Stimulated activated naive B cell treated with anti-CD40 and anti-IgM and Interleukin-4, amounts not matched to agents 10 μg/mL and 1 μg/mL and 100 μg/mL, for 72 hours (primary cell): Measurements from ENCODE around the gene S100PBP.
"Not testable (repeated sequence)": the region's sequence is repeated elsewhere in the genome, so short reads cannot be mapped to it uniquely, and the experiment has no call there.

ENCODE experiments used
- ATAC-seq, 2 donors: fragments of 150-1000 bp; cut with Tn5 transposase; replicated peaks; 2 replicates each; pipeline ENCODE4 v1.10.0; 2021; ENCODE audit warnings: moderate library complexity in 1 of 2
- DNase-seq: peaks from one replicate; pipeline ENCODE4 v3.0.0; 2021
- H3K27ac Mint-ChIP-seq: one replicate; pipeline ENCODE4 v1.8.0; 2022; ENCODE audit warnings: mild to moderate bottlenecking, mixed read lengths
- H3K27me3 Mint-ChIP-seq, 2 donors: one replicate each; pipeline ENCODE4 v1.8.0; 2022; ENCODE audit warnings: mixed read lengths in 2 of 2
- H3K36me3 Mint-ChIP-seq, 2 donors: one replicate each; pipeline ENCODE4 v1.8.0; 2022; ENCODE audit warnings: mixed read lengths in 2 of 2, mild to moderate bottlenecking in 1 of 2
- H3K4me1 Mint-ChIP-seq, 2 donors: one replicate each; pipeline ENCODE4 v1.8.0; 2022; ENCODE audit warnings: mixed read lengths in 2 of 2, mild to moderate bottlenecking in 1 of 2
- H3K4me3 Mint-ChIP-seq, 2 donors: one replicate each; pipeline ENCODE4 v1.8.0; 2022; ENCODE audit warnings: mild to moderate bottlenecking in 2 of 2, mixed read lengths in 2 of 2, moderate library complexity in 1 of 2
- H3K9me3 Mint-ChIP-seq, 2 donors: one replicate each; pipeline ENCODE4 v1.8.0; 2022; ENCODE audit warnings: mixed read lengths in 2 of 2, mild to moderate bottlenecking in 1 of 2

S100PBP gene

DNA sequence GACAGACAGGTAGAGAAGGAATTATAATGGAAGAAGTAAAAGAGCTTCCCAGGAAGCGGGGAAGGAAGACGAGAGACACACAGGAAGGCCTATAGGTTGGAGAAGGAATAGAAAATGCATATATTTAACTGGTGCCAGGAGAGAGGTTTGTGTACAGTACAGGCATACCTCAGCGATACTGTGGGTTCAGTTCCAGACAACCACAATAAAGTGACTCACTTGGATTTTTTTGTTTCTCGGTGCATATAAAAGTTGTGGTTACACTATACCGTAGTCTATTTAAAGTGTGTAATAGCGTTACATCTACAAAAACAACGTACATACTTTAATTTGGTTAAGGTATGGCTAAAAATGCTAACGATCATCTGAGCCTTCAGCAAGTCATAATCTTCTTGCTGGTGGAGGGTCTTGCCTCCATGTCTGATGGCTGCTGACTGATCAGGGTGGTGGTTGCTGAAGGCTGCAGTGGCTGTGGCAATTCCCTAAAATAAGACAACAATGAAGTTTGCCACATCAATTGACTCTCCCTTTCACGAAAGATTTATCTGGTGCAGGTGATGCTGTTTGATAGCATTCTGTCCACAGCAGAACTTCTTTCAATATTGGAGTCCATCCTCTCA, 16.2 kb upstream of the S100PBP start:
- DNase-seq = no peak
- no peaks in the 10 kb centered on the region for H3K9me3 Mint-ChIP-seq
- ATAC-seq = peak; percentile 60 to 70
- H3K27ac Mint-ChIP-seq = peak overlapping the region; percentile 56
- peaks cover 21 to 45% of the 10 kb centered on the region in 2 donors for H3K4me1 Mint-ChIP-seq
- no peak overlapping the region for H3K4me3 Mint-ChIP-seq
- H3K36me3 Mint-ChIP-seq = peaks cover 45 to 63% of the 10 kb centered on the region in 2 donors
- H3K27me3 Mint-ChIP-seq = no peaks in the 10 kb centered on the region

DNA sequence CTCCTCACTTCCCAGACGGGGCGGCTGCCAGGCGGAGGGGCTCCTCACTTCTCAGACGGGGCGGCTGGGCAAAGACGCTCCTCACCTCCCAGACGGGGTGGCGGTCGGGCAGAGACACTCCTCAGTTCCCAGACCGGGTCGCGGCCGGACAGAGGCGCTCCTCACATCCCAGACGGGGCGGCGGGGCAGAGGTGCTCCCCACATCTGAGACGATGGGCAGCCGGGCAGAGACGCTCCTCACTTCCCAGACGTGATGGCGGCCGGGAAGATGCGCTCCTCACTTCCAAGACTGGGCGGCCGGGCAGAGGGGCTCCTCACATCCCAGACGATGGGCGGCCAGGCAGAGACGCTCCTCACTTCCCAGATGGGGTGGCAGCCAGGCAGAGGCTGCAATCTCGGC, 13.0 kb upstream of the S100PBP start:
- H3K9me3 Mint-ChIP-seq, H3K4me3 Mint-ChIP-seq, ATAC-seq, H3K27ac Mint-ChIP-seq, DNase-seq, H3K27me3 Mint-ChIP-seq: not testable (repeated sequence)
- Mint-ChIP-seq H3K4me1 (peaks cover 16 to 35% of the 10 kb centered on the region in 2 donors), H3K36me3 (peaks cover 52 to 75% of the 10 kb centered on the region in 2 donors)

DNA sequence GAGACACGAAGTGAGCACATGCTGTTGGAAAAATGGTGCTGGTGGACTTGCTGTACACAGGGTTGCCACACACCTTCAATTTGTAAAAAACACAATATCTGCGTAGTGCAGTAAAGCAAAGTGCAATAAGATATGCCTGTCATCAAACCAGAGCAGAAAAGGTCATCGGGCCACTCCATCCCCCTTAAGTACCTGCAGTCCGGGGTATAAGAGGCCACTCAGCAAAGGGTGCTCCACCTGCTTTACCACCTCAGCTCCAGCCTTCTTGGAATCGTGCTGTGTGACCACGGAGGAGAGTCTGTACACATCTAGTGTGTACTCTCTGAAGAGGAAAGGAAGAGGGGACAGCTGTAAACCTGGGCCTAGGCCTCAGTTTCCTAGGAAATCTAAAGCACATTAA, 11.2 kb upstream of the S100PBP start:
- DNase-seq (no peak), ATAC-seq (no peak)
- peaks cover 13 to 21% of the 10 kb centered on the region in 2 donors for H3K4me1 Mint-ChIP-seq
- no peak overlapping the region for H3K4me3 Mint-ChIP-seq
- H3K27me3 Mint-ChIP-seq = no peaks in the 10 kb centered on the region
- H3K9me3 Mint-ChIP-seq = no peaks in the 10 kb centered on the region
- peaks cover 57 to 79% of the 10 kb centered on the region in 2 donors for H3K36me3 Mint-ChIP-seq
- H3K27ac Mint-ChIP-seq = no peak overlapping the region

DNA sequence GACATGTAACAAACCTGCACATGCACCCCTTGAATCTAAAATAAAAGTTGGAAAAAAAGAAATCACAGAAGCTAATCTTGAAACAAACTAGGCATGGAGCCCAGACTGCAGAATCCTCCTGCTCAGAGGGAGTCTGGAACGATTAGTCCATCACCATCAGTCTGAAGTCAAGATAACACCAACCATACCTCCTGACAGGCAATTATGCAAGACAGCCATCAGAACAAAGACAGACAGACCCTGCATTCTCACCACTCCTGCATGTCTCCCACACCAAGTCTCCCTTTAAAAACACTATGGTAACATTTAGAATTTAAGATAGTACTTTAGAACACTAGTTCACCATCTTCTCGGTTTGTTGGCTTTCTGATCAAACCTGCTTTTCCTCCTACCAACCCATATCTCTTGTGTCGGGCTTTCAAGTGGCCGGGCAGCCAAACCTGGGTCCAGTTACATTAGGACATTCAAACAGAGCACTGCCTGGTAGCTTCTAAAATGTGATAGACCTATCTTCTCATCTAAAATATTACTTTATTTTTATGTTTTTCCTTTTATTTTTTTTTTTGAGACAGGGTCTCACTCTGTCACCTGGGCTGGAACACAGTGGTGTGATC, 10.4 kb upstream of the S100PBP start:
- H3K9me3 Mint-ChIP-seq = no peaks in the 10 kb centered on the region
- ATAC-seq (no peak), DNase-seq (no peak)
- H3K27ac Mint-ChIP-seq = peak overlapping the region; percentile 31
- no peaks in the 10 kb centered on the region for H3K27me3 Mint-ChIP-seq
- peaks cover 53 to 74% of the 10 kb centered on the region in 2 donors for H3K36me3 Mint-ChIP-seq
- no peak overlapping the region for H3K4me3 Mint-ChIP-seq
- peaks cover 10 to 16% of the 10 kb centered on the region in 2 donors for H3K4me1 Mint-ChIP-seq

DNA sequence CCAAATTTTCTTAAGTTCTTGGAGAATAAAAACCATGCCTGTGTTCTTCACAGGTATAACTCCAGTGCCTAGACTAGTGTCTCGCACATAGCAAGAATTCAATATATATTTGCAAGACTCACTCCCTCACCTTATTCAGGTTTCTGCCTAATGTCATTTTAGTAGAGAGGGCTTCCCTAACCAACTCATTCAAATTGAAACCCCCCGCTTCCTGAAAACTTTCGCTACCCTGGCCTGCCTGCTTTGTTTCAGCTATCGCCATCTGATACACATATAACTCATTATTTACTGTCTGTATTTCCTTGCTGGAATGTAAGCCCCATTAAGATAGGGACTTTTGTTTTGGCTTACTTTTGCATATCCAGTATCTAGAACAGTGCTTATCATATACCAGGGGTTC, 8.9 kb upstream of the S100PBP start:
- H3K4me3 Mint-ChIP-seq = no peak overlapping the region

DNA sequence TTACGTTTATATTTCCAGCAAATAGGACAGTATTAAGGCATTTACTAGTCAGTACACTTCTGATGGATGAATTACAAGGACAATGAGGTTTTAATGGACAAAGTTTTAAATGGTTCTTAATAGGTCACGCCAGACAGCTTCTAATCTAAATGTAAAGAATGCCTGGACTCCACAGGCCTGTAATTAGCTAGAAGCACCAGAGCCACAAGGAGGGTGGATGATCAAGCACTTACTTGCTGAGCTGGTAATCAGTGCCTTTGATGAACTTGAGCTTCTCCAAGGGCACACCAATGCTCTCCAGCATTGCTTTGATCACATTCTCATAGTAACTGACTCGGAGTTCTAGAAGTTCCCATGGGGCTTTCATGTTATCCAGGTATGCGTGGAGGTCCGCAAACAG, 7.1 kb upstream of the S100PBP start:
- no peaks in the 10 kb centered on the region for H3K9me3 Mint-ChIP-seq
- no peak overlapping the region for H3K4me3 Mint-ChIP-seq
- H3K27ac Mint-ChIP-seq = no peak overlapping the region
- DNase-seq (no peak), ATAC-seq (no peak)
- H3K4me1 Mint-ChIP-seq = peaks cover 19 to 37% of the 10 kb centered on the region in 2 donors
- H3K36me3 Mint-ChIP-seq = peaks cover 41 to 66% of the 10 kb centered on the region in 2 donors
- H3K27me3 Mint-ChIP-seq = no peaks in the 10 kb centered on the region

More for the DNA sequence above, 8.9 kb upstream of the S100PBP start:
- no peak overlapping the region for H3K27ac Mint-ChIP-seq
- H3K27me3 Mint-ChIP-seq = no peaks in the 10 kb centered on the region
- peaks cover 43 to 73% of the 10 kb centered on the region in 2 donors for H3K36me3 Mint-ChIP-seq
- no peaks in the 10 kb centered on the region for H3K9me3 Mint-ChIP-seq
- H3K4me1 Mint-ChIP-seq = peaks cover 12 to 24% of the 10 kb centered on the region in 2 donors
- ATAC-seq (peak; percentile 51 to 67), DNase-seq (no peak)

DNA sequence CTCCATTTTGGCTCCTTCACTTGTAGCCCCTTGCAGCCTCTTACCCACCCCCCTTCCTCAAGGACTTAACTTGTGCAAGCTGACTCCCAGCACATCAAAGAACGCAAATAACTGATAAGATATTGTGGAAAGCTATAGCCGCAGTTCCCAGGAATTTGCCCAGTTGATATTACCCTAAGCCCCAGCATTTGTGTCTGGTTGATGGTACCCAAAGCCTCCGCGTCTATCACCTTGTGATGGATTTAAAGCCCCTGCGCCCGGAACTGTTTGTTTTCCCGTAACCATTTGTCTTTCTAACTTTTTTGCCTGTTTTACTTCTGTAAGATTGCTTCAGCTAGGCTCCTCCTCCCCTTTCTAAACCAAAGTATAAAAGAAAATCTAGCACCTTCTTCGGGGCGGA, 6.2 kb upstream of the S100PBP start:
- no peaks in the 10 kb centered on the region for H3K9me3 Mint-ChIP-seq
- H3K27me3 Mint-ChIP-seq = no peaks in the 10 kb centered on the region
- no peak for ATAC-seq
- H3K36me3 Mint-ChIP-seq = peaks cover 35 to 60% of the 10 kb centered on the region in 2 donors
- no peak overlapping the region for H3K4me3 Mint-ChIP-seq
- peaks cover 23 to 42% of the 10 kb centered on the region in 2 donors for H3K4me1 Mint-ChIP-seq
- no peak for DNase-seq
- H3K27ac Mint-ChIP-seq = no peak overlapping the region

DNA sequence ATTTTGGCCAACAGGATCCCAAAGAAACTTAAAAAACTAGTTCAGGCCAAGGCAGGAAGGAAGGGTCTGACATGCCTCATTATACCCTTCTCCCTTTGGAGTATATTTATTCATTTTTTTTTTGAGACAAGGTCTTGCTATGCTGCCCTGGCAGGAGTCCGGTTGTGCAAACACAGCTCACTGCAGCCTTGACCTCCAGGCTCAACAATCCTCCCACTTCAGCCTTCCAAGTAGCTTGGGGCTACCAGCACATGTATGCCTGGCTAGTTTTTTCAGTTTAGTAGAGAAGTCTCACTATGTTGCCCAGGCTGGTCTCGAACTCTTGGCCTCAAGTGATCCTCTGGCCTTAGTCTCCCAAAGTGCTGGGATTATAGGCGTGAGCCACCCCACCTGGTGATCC, 5.5 kb upstream of the S100PBP start:
- no peak for DNase-seq
- H3K9me3 Mint-ChIP-seq = no peaks in the 10 kb centered on the region
- H3K4me3 Mint-ChIP-seq = no peak overlapping the region
- ATAC-seq = no peak
- no peaks in the 10 kb centered on the region for H3K27me3 Mint-ChIP-seq
- no peak overlapping the region for H3K27ac Mint-ChIP-seq
- H3K4me1 Mint-ChIP-seq = peaks cover 25 to 46% of the 10 kb centered on the region in 2 donors
- peaks cover 30 to 59% of the 10 kb centered on the region in 2 donors for H3K36me3 Mint-ChIP-seq

DNA sequence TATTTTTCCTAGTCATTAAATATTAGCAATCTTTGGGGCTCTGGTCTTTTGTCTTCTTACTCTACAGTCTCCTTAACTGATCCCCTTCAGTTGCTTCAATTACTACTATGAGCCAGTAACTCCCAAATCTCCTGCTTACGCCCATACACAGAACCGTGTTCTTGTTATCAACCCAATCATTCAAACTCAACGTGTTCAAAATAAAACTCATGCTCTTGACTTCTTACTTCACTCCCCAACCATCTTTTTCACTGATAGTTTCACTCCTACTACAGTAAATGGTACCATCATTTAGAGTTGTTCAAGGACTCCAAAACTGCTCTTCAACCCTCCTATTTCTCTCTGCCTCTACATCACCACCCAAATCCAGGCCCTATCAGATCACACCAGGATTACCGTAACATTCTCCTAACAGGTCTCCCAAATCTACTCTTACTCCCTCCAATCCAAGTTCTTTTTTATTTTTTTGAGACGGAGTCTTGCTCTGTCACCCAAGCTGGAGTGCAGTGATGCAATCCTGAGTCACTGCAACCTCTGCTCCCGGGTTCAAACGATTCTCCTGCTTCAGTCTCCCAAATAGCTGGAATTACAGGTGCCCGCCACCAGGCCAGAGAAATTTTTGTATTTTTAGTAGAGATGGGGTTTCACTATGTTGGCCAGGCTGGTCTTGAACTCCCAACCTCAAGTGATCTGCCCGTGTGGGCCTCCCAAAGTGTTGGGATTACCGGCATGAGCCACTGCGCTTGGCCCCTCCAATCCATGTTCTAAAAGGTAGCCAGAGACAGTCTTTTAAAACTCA, 3.3 kb upstream of the S100PBP start:
- Mint-ChIP-seq H3K4me1 (peaks cover 25 to 48% of the 10 kb centered on the region in 2 donors), H3K36me3 (peaks cover 24 to 48% of the 10 kb centered on the region in 2 donors), H3K27ac (no peak overlapping the region)

DNA sequence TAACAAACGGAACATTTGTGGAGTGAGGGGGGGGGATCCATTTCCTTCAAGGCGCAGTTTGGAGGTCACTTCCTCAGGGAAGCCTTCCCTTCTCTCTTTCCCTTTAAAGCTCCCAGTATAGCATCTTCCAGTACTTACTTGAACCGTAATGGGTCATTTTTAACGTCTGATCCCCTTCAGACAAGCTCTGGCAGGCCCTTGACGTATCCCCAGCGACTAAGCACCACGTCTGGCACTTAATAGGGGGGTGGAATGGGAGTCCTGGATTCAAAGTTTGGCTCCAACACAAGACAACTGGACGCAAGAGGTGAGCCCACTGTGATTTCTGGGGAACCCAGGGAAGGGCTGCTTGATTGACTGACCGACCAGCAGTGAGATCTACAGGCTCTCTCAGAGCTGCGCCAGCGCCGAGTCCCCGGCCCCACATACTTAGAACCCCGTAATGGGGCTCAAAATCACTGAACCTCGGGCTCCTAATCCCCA, 736 bp upstream of the S100PBP start:
- Mint-ChIP-seq H3K27ac (peak overlapping the region; percentile 99), H3K36me3 (peaks cover 16 to 33% of the 10 kb centered on the region in 2 donors), H3K27me3 (no peaks in the 10 kb centered on the region), H3K4me3 (peak overlapping the region; percentile 99), H3K4me1 (peaks cover 26 to 48% of the 10 kb centered on the region in 2 donors), H3K9me3 (peaks cover 1 to 4% of the 10 kb centered on the region in 2 donors)
- DNase-seq (no peak), ATAC-seq (peak; percentile 25 to 26)

More for the DNA sequence above, 3.3 kb upstream of the S100PBP start:
- Mint-ChIP-seq H3K27me3 (no peaks in the 10 kb centered on the region), H3K9me3 (peaks cover 1 to 4% of the 10 kb centered on the region in 2 donors), H3K4me3 (no peak overlapping the region)
- DNase-seq (no peak), ATAC-seq (no peak)

DNA sequence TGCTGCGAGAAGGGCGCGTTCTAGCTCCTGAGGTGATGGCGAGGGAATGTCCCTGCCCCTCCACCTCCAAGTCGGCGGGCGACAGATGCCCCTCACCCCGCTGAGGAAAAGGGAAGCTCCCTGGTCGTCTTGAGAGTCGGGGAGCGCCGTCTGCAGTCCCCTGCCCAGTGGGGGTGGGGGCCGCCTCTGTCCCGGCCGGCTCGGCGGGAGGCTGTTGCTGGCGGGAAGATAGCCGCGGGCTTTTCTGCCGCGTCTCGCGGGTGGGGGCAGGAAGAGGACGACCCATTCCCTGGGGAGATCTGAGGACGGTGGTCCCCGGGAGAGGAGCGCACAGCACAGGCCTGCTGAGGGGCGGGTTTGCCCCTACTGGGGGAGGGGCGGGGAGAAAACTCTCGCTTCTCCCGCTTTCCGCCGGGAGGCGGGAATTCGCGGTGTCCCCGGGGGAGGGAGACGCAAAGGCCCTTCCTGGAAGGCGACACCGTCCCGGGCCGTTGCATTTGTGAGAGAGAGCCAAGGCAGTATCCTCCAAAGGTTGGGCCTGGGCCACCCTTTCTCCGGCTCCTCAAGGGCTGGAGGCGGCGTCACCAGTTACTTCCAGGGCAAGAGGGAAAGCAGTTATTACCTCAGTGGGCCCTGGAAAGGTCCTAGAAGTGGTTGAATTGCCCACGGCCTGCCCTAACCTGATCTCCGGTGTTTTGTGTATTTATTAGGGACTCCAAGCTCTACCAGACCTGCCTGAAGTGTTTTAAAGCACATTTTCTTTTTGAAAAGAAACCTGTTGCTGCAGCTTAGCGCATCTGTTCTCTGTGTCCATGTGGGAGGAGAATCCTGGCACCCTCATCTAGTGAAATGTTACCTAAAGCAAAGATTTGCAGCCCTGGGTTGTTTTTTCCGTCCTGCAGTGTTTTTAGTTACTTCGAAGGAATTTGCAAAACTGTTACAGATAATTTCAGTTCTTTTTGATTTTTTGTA, 648 bp downstream of the S100PBP start:
- peak; percentile 14 to 19 for ATAC-seq
- peaks cover 25 to 52% of the 10 kb centered on the region in 2 donors for H3K4me1 Mint-ChIP-seq
- no peaks in the 10 kb centered on the region for H3K27me3 Mint-ChIP-seq
- DNase-seq = peak; percentile 48
- H3K27ac Mint-ChIP-seq = peak overlapping the region; percentile 99
- peak overlapping the region; percentile 99 for H3K4me3 Mint-ChIP-seq
- peaks cover 14 to 30% of the 10 kb centered on the region in 2 donors for H3K36me3 Mint-ChIP-seq
- peaks cover 1 to 4% of the 10 kb centered on the region in 2 donors for H3K9me3 Mint-ChIP-seq

DNA sequence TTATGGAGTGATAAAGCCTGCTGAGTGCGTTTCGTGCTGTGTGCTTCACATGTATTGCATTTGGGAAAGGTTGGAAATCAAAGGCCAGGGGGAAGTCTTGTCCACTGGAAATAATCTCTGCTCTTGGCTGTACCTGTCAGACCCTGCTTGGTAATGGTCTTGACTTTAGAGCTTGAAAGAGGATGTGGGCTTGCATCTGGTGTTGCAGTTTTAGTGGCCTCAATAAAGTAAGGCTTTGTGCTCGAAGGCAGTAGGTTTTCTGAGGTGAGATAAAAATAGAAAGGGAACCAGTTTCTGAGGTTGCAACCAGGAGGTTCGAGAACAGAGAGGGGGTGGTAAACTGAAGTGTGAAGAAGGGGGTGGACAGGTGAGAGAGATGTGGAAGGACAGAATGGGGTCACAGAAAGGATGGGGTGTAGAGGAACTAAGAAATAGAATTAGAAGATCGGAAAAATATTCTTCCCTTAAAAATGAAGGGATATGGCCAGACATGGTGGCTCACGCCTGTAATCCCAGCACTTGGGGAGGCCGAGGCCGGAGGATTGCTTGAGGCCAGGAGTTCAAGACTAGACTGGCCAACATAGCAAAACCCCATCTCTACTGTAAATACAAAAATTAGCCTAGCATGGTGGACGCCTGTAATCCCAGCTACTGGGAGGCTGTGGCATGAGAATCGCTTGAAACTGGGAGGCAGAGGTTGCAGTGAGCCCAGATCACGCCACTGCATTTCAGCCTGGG, 1.5 kb downstream of the S100PBP start:
- peak overlapping the region; percentile 99 for H3K27ac Mint-ChIP-seq
- peaks cover 19 to 49% of the 10 kb centered on the region in 2 donors for H3K4me1 Mint-ChIP-seq
- no peaks in the 10 kb centered on the region for H3K27me3 Mint-ChIP-seq
- peaks cover 1 to 4% of the 10 kb centered on the region in 2 donors for H3K9me3 Mint-ChIP-seq
- DNase-seq (peak; percentile 39), ATAC-seq (peak; percentile 42 to 45)
- peak overlapping the region; percentile 99 for H3K4me3 Mint-ChIP-seq
- peaks cover 8 to 21% of the 10 kb centered on the region in 2 donors for H3K36me3 Mint-ChIP-seq

DNA sequence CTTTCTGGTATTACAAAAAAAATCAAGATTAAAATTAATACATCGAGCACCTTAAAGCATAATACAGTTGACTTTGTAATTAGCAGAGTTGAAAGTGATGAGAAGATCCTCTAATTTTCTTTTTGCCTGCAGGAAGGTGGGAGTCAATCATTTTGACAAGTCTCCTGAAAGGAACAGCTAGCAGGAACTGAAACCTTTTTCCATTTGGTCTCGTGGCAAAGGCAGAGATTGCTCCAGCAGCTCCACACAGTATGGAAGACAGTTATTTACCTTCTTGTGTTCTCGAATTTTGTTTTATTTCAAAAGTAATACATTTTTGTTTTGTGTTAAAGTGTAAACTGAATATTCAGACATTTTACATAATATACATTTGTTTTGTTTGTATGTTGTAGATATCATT, 7.7 kb downstream of the S100PBP start:
- ATAC-seq (no peak), DNase-seq (no peak)
- Mint-ChIP-seq H3K4me1 (peaks cover 4 to 23% of the 10 kb centered on the region in 2 donors), H3K36me3 (peaks cover 19 to 25% of the 10 kb centered on the region in 2 donors), H3K27me3 (no peaks in the 10 kb centered on the region), H3K9me3 (no peaks in the 10 kb centered on the region), H3K27ac (no peak overlapping the region), H3K4me3 (no peak overlapping the region)
